Activated CD4-positive, CD25-positive, alpha-beta regulatory T cell treated with anti-CD3 and anti-CD28 coated beads, Interleukin-2, amount 50 U/mL, for 24 hours (primary cell): ENCODE results near the gene TAAR2.
"Not testable (repeated sequence)": the region's sequence is repeated elsewhere in the genome, so short reads cannot be mapped to it uniquely, and the experiment has no call there.

Experiments used
- ATAC-seq, 2 donors: fragments of 150-1000 bp; cut with Tn5 transposase; one replicate each; pipeline ENCODE4 v1.10.0; 2021; ENCODE audit warnings: mild to moderate bottlenecking in 1 of 2, moderate library complexity in 1 of 2

The TAAR2 gene

GRCh38 chr6:132612449-132613108, 11.5 kb downstream of the TAAR2 start:
- no peak for ATAC-seq

DNA sequence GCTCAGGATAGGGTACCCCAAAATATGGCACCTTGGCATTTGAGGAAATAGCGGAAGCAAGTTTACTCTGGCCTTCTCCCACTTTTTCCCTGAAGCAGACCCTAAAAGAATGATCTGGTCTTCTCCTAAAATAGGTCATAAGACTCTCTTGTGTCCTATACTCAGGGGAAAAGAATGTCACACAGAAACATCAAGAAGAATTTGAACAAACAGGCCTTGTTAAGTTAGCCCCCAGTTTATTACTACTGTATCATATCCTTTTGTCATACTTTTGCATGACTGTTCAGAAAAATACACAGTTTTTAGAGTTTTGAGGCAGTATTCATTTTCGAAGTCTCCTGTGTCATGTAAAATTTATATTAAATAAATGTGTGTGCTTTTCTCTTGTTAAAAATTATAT, 12.5 kb downstream of the TAAR2 start:
- no peak for ATAC-seq

- ATAC-seq: no peak
Measured at GRCh38 chr6:132607544-132608233, 16.4 kb downstream of the TAAR2 start.

- no peak for ATAC-seq
Measured at GRCh38 chr6:132604635-132605152, 19.4 kb downstream of the TAAR2 start.

DNA sequence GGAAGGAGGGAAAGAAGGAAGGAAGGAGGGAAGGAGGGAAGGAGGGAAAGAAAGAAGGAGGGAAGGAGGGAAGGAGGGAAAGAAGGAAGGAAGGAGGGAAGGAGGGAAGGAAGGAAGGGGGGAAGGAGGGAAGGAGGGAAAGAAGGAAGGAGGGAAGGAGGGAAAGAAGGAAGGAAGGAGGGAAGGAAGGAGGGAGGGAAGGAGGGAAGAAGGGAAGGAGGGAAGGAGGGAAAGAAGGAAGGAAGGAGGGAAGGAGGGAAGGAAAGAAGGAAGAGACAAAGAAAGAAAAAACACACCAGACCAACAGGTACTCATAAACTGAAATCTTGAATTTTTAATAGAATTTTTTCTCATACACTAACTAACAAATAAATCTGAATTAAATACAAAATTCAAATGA, 23.2 kb downstream of the TAAR2 start:
- ATAC-seq: not testable (repeated sequence)

- ATAC-seq: no peak
Measured at GRCh38 chr6:132598473-132598872, 25.6 kb downstream of the TAAR2 start.

- ATAC-seq: no peak
Measured at GRCh38 chr6:132596201-132596600, 27.9 kb downstream of the TAAR2 start.

DNA sequence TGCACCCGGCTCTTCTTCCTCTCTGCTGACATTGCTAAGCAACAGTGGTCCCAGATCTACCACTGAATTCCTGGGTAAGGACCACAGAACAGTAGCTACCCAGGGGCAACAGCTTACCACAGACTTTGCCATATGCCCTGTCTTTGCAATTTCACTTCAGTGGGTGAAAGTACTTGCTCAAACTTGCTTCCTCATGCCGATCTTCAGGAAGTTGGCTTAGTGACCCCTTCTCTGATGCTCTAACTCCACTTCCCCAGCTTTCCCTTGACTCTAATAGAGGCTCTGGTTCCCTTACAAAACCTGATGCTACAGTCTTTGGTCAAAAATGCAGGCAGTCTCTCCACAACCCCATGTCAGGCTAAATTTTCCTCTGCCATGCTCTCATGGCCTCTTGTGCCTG, 31.2 kb downstream of the TAAR2 start:
- no peak for ATAC-seq

DNA sequence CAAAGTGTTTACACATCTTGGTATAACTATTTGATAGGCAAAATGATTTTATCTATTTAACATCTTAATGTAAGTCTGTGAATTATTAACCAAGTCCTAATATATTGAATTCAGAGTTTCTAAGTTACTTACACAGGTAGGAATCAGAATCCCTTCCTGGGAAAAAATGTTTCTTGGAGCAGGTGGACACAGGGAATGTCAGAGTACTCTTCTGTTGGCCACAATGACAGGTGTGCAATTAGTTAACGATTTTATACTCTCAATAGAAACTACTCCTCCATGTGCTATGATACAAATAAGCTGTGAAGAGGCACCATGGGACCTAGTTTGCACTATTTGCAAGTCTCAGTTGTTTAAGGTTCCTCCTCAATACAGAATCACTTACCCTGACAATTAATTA, 33.7 kb downstream of the TAAR2 start:
- no peak for ATAC-seq

DNA sequence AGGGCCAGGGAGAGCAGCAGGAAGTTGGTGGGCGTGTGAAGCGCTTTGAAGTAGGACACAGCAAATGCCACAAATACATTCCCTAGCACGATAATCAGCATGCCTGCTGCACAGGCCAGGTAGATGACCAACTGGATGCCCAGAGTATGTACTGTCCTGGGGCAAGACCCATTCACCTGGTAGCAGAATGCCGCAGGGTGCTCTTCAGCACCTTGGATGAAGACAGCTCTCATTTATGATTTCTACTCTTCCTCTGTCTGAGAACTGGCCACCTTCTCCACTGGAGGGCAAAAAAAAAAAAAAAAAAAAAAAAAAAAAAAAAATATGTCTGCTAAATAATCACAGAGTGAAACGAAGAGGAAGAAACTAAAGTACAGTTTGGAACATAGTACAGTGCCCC, 34.6 kb downstream of the TAAR2 start, which contains the start of gene TAAR5:
Gene TAAR5, minus strand, starts transcription at position 288 of the 400 bp plus-strand sequence. Its CDS starts 55 bp downstream, at position 233.
- ATAC-seq: no peak

- ATAC-seq: no peak
Measured at GRCh38 chr6:132587424-132587823, 36.7 kb downstream of the TAAR2 start.

- no peak for ATAC-seq
Measured at GRCh38 chr6:132584698-132585097, 39.4 kb downstream of the TAAR2 start.

DNA sequence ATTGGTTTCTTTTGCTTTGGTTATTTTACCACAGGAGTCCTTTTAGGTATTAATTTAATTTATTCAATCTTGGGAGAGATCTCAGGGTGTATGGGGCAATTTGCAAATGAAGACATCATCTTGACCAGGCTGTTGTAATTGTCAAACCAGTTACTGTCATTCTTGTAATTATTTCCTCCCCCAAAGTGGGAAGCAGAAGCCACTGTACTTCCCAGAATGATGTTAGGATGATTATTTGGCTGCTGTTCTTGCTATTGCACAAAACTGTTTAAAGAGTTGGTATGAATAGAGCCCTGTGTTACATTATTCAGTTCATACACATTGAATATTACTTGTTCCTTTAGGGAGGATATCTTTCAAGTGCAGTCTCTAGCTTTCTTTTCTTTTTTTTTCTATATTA, 52.3 kb downstream of the TAAR2 start:
- no peak for ATAC-seq

DNA sequence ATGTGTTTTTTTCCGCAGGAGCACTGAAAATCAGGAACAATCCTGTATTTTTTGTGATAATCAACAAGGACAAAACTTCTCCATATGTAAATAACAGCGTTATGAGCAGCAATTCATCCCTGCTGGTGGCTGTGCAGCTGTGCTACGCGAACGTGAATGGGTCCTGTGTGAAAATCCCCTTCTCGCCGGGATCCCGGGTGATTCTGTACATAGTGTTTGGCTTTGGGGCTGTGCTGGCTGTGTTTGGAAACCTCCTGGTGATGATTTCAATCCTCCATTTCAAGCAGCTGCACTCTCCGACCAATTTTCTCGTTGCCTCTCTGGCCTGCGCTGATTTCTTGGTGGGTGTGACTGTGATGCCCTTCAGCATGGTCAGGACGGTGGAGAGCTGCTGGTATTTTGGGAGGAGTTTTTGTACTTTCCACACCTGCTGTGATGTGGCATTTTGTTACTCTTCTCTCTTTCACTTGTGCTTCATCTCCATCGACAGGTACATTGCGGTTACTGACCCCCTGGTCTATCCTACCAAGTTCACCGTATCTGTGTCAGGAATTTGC, 53.8 kb downstream of the TAAR2 start, which contains the start of gene TAAR6:
Gene TAAR6, plus strand, starts transcription at position 102 of the 557 bp plus-strand sequence. Its CDS starts 0 bp downstream, at position 102.
- no peak for ATAC-seq

DNA sequence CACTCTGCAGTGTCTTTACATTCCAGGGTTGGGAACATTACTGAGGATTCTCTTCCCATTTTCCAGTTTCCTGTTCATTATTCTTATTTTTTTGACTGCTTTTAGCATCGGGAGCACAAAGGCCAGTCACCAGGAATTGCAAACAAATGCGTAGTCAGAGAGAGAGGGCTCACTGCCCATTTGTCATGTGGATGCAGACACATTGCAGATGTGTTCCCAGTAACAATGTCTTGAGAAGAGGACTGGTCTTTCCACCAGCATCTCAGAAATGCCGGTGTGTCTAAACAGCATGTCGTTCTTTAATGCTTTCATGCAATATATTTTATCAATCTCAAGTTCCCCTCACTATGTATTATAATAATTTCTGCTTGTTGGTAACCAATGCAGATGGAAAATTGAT, 54.9 kb downstream of the TAAR2 start:
- no peak for ATAC-seq

DNA sequence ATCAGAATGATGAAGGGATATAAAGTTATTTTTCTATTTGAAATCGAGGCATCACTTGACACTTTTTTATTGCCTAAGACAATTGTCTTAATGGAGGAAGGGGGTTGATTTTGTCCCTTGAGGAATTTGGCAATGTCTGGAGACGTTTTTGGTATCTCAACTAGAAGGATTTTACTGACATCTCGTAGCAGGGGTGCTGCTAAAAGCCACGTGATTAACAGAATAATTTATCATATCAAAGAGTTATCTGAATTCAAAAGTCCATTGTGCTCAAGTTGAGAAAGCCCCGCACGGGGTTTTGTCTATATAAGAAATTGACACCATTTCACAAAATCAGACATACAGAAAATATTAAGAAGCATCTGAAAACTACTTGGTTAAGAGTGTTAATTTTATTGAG, 55.5 kb downstream of the TAAR2 start:
- ATAC-seq: no peak

DNA sequence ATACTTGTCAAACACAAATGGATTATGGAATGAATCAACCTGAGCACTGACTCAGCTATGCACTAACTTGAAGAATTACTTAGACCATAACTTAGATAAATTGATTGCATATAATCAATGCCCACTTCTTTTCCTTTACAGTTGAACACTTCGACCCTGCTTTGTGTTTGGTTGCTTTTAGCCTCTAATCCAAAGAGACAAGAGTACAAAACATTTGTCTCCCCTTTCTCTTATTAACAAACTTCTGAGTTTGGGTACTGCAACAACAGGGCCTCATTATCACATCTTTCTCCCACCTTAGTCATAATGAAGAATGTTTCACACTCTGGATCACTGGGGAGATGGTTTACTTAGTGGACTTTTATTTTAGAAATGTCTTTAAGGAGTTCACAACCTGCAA, 56.5 kb downstream of the TAAR2 start:
- ATAC-seq: no peak
